Measurements from ENCODE around the gene NGLY1.

GRCh38 chr3:25749031-25749581 lies 34.1 kb downstream of the NGLY1 start:
- no peak for TF ChIP-seq YY1 (IDR thresholded peaks at IDR 0.05; ENCODE audit: insufficient read depth, insufficient read length)
- TF ChIP-seq ZNF274 (IDR thresholded peaks at IDR 0.05; ENCODE audit: low read depth, low read length): no peak
- TF ChIP-seq SUZ12 (IDR thresholded peaks at IDR 0.05; ENCODE audit: extremely low read depth, insufficient read depth, insufficient read length): no peak

All from NT2/D1 (cell line).